GM12892 (cell line): ENCODE data around the gene SVEP1.

Experiments
- POLR2A ChIP-seq: IDR thresholded peaks from 2 replicates; pipeline ENCODE4 v1.6.1; 2011; ENCODE audit warnings: low read depth, low read length, control low read depth
- TAF1 ChIP-seq: IDR thresholded peaks from 2 replicates; pipeline ENCODE4 v1.6.1; 2011; ENCODE audit warnings: low read depth, mild to moderate bottlenecking, control low read depth, low read length, borderline replicate concordance

DNA sequence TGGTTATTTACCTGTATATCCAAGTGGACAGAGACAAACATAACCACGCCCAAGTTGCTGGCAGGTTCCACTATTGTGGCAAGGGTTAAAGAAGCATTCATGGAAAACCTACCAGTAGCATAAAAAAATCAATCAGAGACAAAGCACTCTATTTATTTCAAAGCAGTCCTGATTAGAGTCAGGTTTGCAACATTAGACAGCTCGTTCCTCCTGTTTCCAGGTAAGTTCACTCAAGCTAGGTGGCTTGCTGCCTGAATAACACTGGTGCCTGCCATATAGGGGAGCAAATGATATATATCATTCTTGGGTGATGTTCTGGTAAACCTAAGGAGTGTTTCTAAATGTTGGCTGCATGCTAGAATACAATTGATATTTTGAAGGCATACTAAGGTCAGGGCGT is 122.3 kb downstream of the SVEP1 start:
- TF ChIP-seq POLR2A (no peak), TAF1 (no peak)
